Transverse colon (tissue), 4 donors: ENCODE data around the gene KIF12.

ENCODE experiments used
- POLR2AphosphoS5 ChIP-seq, 3 donors: sonication (generic); formaldehyde crosslinking; IDR thresholded peaks; one replicate each; pipeline ENCODE4 v1.6.1; 2016; ENCODE audit warnings: antibody characterized with exemption in 3 of 3
- TF ChIP-seq, protein P1 (sequence below), 5 experiments: fragments of 200-600 bp in 3 of 5; fragments of 450-650 bp in 2 of 5; sonication (generic) in 3 of 5; IDR thresholded peaks; 1 replicate in 2 of 5; 2 replicates in 3 of 5; pipeline ENCODE4 v1.5.1; 2016 to 2017; ENCODE audit warnings: antibody characterized with exemption in 5 of 5, inconsistent platforms in 3 of 5, mild to moderate bottlenecking in 2 of 5, moderate library complexity in 1 of 5

DNA sequence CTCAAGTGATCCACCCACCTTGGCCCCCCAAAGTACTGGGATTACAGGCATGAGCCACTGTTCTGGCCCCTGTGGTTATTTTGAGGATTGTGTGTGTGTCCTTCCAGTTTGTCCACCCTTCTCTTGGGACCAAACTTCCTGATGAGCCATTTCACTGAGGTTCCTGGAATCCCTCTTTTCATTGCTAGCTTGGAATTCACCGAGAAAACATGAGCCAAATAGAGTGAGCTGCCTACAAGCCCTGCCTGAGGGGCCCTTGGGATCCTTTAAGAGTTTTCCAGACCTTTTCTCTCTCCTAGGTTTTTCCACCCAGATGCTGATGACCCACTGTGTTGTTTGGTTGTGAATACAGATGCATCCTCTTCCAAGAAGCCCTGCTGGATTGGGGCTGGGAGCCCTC, 13.2 kb upstream of the KIF12 start:
- TF ChIP-seq, protein P1, sequence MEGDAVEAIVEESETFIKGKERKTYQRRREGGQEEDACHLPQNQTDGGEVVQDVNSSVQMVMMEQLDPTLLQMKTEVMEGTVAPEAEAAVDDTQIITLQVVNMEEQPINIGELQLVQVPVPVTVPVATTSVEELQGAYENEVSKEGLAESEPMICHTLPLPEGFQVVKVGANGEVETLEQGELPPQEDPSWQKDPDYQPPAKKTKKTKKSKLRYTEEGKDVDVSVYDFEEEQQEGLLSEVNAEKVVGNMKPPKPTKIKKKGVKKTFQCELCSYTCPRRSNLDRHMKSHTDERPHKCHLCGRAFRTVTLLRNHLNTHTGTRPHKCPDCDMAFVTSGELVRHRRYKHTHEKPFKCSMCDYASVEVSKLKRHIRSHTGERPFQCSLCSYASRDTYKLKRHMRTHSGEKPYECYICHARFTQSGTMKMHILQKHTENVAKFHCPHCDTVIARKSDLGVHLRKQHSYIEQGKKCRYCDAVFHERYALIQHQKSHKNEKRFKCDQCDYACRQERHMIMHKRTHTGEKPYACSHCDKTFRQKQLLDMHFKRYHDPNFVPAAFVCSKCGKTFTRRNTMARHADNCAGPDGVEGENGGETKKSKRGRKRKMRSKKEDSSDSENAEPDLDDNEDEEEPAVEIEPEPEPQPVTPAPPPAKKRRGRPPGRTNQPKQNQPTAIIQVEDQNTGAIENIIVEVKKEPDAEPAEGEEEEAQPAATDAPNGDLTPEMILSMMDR (IDR thresholded peaks at IDR 0.05) = no peak
- TF ChIP-seq POLR2AphosphoS5 (IDR thresholded peaks at IDR 0.05) = no peak
